GM23338 (cell line): ENCODE results near the gene TAS2R14. TPM values are rescaled to one million over a fixed set of nuclear protein-coding genes. Genes with fewer than 3 reads are reported as not detected.

Source experiments
- ATAC-seq: fragments of 200-7000 bp; cut with Tn5 transposase; 3 replicates; pipeline ENCODE4 v1.9.1; 2020
- DNase-seq: peaks from one replicate; pipeline ENCODE4 v3.0.0-alpha.2; 2015; ENCODE audit warnings: low spot score
- H2AFZ ChIP-seq: fragments of 200-600 bp; sonication (generic); 2 replicates; pipeline ENCODE4 v1.8.0; 2016; ENCODE audit warnings: antibody characterized with exemption, mild to moderate bottlenecking, moderate library complexity
- H3F3A ChIP-seq: fragments of 200-600 bp; sonication (generic); replicated peaks from 2 replicates; pipeline ENCODE4 v1.8.0; 2017; ENCODE audit warnings: antibody characterized with exemption, mixed run types, low read depth
- H3K27ac ChIP-seq: fragments of 200-600 bp; sonication (generic); 2 replicates; pipeline ENCODE4 v1.6.1; 2016; ENCODE audit warnings: low read depth
- H3K27me3 ChIP-seq: fragments of 200-600 bp; sonication (generic); 2 replicates; pipeline ENCODE4 v1.8.0; 2016; ENCODE audit warnings: mild to moderate bottlenecking, mixed run types, moderate library complexity; ENCODE audit not compliant: insufficient read depth
- H3K36me3 ChIP-seq: fragments of 200-600 bp; sonication (generic); 2 replicates; pipeline ENCODE4 v1.8.0; 2016; ENCODE audit warnings: mild to moderate bottlenecking; ENCODE audit not compliant: insufficient read depth
- H3K4me1 ChIP-seq: fragments of 200-600 bp; sonication (generic); 2 replicates; pipeline ENCODE4 v1.8.0; 2016; ENCODE audit warnings: mild to moderate bottlenecking, moderate library complexity; ENCODE audit not compliant: insufficient read depth
- H3K4me2 ChIP-seq: fragments of 200-600 bp; sonication (generic); 2 replicates; pipeline ENCODE4 v1.7.1; 2017; ENCODE audit warnings: mixed run types
- H3K4me3 ChIP-seq: fragments of 200-600 bp; sonication (generic); 2 replicates; pipeline ENCODE4 v1.6.1; 2016; ENCODE audit warnings: mixed run types
- H3K79me2 ChIP-seq: fragments of 200-600 bp; sonication (generic); replicated peaks from 2 replicates; pipeline ENCODE4 v1.8.0; 2017; ENCODE audit warnings: mild to moderate bottlenecking; ENCODE audit not compliant: insufficient read depth
- H3K9me2 ChIP-seq: fragments of 200-600 bp; sonication (generic); 2 replicates; pipeline ENCODE4 v1.8.0; 2017; ENCODE audit not compliant: insufficient read depth
- H4K20me1 ChIP-seq: fragments of 200-600 bp; sonication (generic); replicated peaks from 2 replicates; pipeline ENCODE4 v1.8.0; 2017; ENCODE audit warnings: mild to moderate bottlenecking; ENCODE audit not compliant: insufficient read depth
- H3K27ac Mint-ChIP-seq: 2 replicates; pipeline ENCODE4 v1.8.0; 2020; ENCODE audit warnings: inconsistent platforms, mild to moderate bottlenecking, moderate library complexity, mixed read lengths
- H3K27me3 Mint-ChIP-seq: 3 replicates; pipeline ENCODE4 v1.8.0; 2022; ENCODE audit warnings: low read depth, mild to moderate bottlenecking, moderate library complexity, mixed read lengths, inconsistent platforms; ENCODE audit not compliant: insufficient read depth, poor library complexity
- H3K36me3 Mint-ChIP-seq: 3 replicates; pipeline ENCODE4 v1.8.0; 2021; ENCODE audit warnings: low read depth, mild to moderate bottlenecking, inconsistent platforms, moderate library complexity, mixed read lengths
- H3K4me1 Mint-ChIP-seq: 3 replicates; pipeline ENCODE4 v1.8.0; 2020; ENCODE audit warnings: mild to moderate bottlenecking, inconsistent platforms, mixed read lengths
- H3K4me3 Mint-ChIP-seq: 3 replicates; pipeline ENCODE4 v1.8.0; 2021; ENCODE audit warnings: moderate library complexity, mild to moderate bottlenecking, inconsistent platforms, mixed read lengths
- H3K9me3 Mint-ChIP-seq: 3 replicates; pipeline ENCODE4 v1.8.0; 2020; ENCODE audit warnings: moderate library complexity, mild to moderate bottlenecking, inconsistent platforms, mixed read lengths
- CTCF ChIP-seq, 2 experiments: fragments of 200-600 bp in 1 of 2; sonication (generic) in 1 of 2; conservative IDR thresholded peaks; 2 replicates each; pipeline versions ENCODE4 v1.5.1 to v1.6.1; 2016 to 2017; ENCODE audit warnings: antibody characterized with exemption in 2 of 2, low read depth in 2 of 2, mild to moderate bottlenecking in 2 of 2, moderate library complexity in 1 of 2
- ETS1 ChIP-seq: IDR thresholded peaks from 2 replicates; pipeline ENCODE4 v1.6.1; 2016; ENCODE audit warnings: antibody characterized with exemption
- EZH2 ChIP-seq: fragments of 200-600 bp; sonication (generic); IDR thresholded peaks from one replicate; pipeline ENCODE4 v1.8.0; 2017; ENCODE audit warnings: antibody characterized with exemption, mild to moderate bottlenecking, low read depth; ENCODE audit not compliant: unreplicated experiment
- EZH2phosphoT487 ChIP-seq: fragments of 200-600 bp; sonication (generic); IDR thresholded peaks from one replicate; pipeline ENCODE4 v1.8.1; 2018; ENCODE audit warnings: antibody characterized with exemption; ENCODE audit not compliant: unreplicated experiment
- JUNB ChIP-seq: IDR thresholded peaks from one replicate; pipeline ENCODE4 v1.6.1; 2016; ENCODE audit warnings: antibody characterized with exemption; ENCODE audit not compliant: unreplicated experiment
- NANOG ChIP-seq: IDR thresholded peaks from 2 replicates; pipeline ENCODE4 v1.6.1; 2016; ENCODE audit warnings: antibody characterized with exemption, borderline replicate concordance
- POLR2AphosphoS5 ChIP-seq: IDR thresholded peaks from 2 replicates; pipeline ENCODE4 v1.6.1; 2016; ENCODE audit warnings: antibody characterized with exemption, low read depth
- REST ChIP-seq: IDR thresholded peaks from one replicate; pipeline ENCODE4 v1.6.1; 2018; ENCODE audit warnings: antibody characterized with exemption; ENCODE audit not compliant: unreplicated experiment
- STAT1 ChIP-seq: IDR thresholded peaks from one replicate; pipeline ENCODE4 v1.6.1; 2016; ENCODE audit warnings: antibody characterized with exemption; ENCODE audit not compliant: unreplicated experiment
- ZNF114 ChIP-seq: fragments of 250-450 bp; sonication (Bioruptor Pico); IDR thresholded peaks from 2 replicates; pipeline ENCODE4 v1.5.0; 2020; ENCODE audit warnings: mild to moderate bottlenecking, moderate library complexity
- ZNF331 ChIP-seq: fragments of 250-450 bp; sonication (Bioruptor Pico); IDR thresholded peaks from 2 replicates; pipeline ENCODE4 v1.5.0; 2020; ENCODE audit warnings: low read depth, mild to moderate bottlenecking, moderate library complexity
- polyA plus RNA-seq: library from polyadenylated mRNA; unstranded; fragments of >200 nt; fragmentation: Nextera tagmentation; extraction: Ambion mirVana; gene quantifications from 2 replicates; pipeline ENCODE4 v1.2.1, GENCODE V29; 2016
- total RNA-seq: library from RNA; depleted of rRNA; stranded (reverse); fragments of >200 nt; shearing (Covaris generic); gene quantifications from 2 replicates; pipeline ENCODE4 v1.2.3, GENCODE V29; 2014

The TAS2R14 gene
- total and polyA plus RNA-seq, 2 experiments from 2014 or later = 2.6 to 5.9 TPM

GRCh38 chr12:10974965-10975364, 35.9 kb upstream of the TAS2R14 start (continued):
- TF ChIP-seq CTCF (conservative IDR thresholded peaks at IDR 0.05; ENCODE audit: low read depth in 2 of 2) (no peak), REST (no peak), ZNF114 (CRISPR knock-in tag) (no peak), ETS1 (no peak)

- H3K4me2 ChIP-seq = no peak overlapping the region
- H3K9me2 ChIP-seq = no peaks in the 10 kb centered on the region
- no peak overlapping the region for H3K4me3 ChIP-seq
- H3K4me1 ChIP-seq = no peaks in the 10 kb centered on the region
- no peak overlapping the region for H3K27ac Mint-ChIP-seq
- H3F3A ChIP-seq = no peaks in the 10 kb centered on the region
- no peaks in the 10 kb centered on the region for H3K36me3 ChIP-seq
- no peak overlapping the region for H2AFZ ChIP-seq
- peaks cover 1% of the 10 kb centered on the region for H3K27me3 Mint-ChIP-seq
- H3K4me1 Mint-ChIP-seq = no peaks in the 10 kb centered on the region
- H3K79me2 ChIP-seq = no peaks in the 10 kb centered on the region
- ATAC-seq = no peak
- H3K9me3 Mint-ChIP-seq = peaks cover 4% of the 10 kb centered on the region; the same call in 1 of the 3 replicates
- no peaks in the 10 kb centered on the region for H4K20me1 ChIP-seq
- H3K4me3 Mint-ChIP-seq = no peak overlapping the region
- no peak overlapping the region for H3K27ac ChIP-seq
- H3K36me3 Mint-ChIP-seq = peaks cover 5% of the 10 kb centered on the region; the same call in 2 of the 3 replicates
- DNase-seq = no peak
- no peaks in the 10 kb centered on the region for H3K27me3 ChIP-seq
- TF ChIP-seq JUNB (no peak), CTCF (conservative IDR thresholded peaks at IDR 0.05; ENCODE audit: low read depth in 2 of 2) (no peak), STAT1 (no peak), EZH2 (no peak), POLR2AphosphoS5 (no peak), ETS1 (no peak), ZNF114 (CRISPR knock-in tag) (no peak), EZH2phosphoT487 (no peak), NANOG (no peak), ZNF331 (CRISPR knock-in tag) (no peak)
Observed at GRCh38 chr12:10968765-10969456, 29.8 kb upstream of the TAS2R14 start.
